GM19025 (cell line): ENCODE measurements around the gene UGT2A2.

ENCODE experiments used
- ATAC-seq: cut with Tn5 transposase; IDR thresholded peaks from one replicate; pipeline ENCODE4 v1.9.1; 2021; ENCODE audit warnings: mild to moderate bottlenecking, low read depth, moderate library complexity; ENCODE audit not compliant: unreplicated experiment

UGT2A2 gene

GRCh38 chr4:69577245-69577644 lies 62.2 kb downstream of the UGT2A2 start:
- ATAC-seq = no peak

- ATAC-seq = no peak
These were observed 63.1 kb downstream of the UGT2A2 start for GRCh38 chr4:69576251-69576877.

DNA sequence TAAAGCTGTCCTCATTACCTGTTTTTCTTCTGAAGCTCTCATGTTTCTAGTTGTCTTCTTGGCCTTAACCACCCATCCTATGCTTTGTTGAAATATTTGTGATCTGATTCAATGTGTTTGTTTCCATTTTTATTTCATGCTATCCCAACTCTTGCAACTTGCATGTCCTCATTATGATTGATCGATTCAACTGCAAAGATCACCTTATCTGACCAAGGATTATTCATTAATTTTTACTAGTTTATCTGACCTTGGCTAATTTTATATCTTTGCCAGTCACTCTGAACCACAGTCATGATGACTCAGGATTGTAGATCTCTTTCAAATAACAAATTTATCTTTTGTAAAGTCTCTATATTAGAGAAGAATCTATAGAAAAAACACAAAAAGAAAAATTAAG lies 70.7 kb downstream of the UGT2A2 start:
- ATAC-seq = no peak

DNA sequence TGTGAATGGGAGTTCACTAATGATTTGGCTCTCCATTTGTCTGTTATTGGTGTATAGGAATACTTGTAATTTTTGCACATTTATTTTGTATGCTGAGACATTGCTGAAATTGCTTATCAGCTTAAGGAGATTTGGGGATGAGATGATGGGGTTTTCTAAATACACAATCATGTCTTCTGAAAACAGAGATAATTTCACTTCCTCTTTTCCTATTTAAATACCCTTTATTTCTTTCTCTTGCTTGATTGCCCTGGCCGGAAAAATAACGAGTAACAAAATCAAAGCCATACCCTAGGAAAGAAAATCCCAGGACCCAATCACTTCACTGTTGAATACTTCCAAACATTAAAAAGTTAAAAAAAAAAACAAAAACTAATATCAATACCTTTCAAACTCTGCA lies 76.0 kb downstream of the UGT2A2 start:
- ATAC-seq = no peak

- ATAC-seq = no peak
These were observed 89.8 kb downstream of the UGT2A2 start for GRCh38 chr4:69549651-69550050.

DNA sequence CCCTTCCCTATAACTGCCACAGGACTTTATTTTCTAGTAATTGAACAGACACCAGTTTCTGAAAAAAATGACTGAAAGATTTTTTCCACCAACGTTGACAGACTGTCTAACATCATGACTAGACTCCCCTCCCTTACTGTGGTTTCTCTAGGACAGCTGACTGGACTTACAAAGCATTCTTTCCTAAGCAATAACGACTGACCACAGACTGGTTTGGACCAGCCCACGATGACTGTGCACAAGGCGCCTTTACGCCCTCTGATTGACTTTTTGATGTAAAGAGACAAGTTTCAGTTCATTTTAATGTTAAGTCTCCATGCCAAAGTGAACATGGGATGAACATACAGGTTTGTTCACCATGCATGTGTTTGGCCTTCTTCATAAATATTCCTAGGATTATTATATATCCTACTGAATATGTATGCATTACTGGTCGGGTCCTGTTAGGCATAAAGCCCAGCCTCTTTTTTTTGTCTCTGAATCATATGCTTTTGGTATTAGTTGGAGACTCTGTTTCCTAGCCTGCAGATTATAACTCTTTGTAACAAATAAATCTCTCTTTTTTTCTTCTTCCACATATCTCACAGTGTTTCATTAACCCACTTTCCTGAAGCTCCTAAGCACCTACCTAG lies 93.2 kb downstream of the UGT2A2 start:
- ATAC-seq = no peak
